IMR-90 (cell line): ENCODE results near the gene EVI5. TPM values are rescaled to one million over a fixed set of nuclear protein-coding genes. Genes with fewer than 3 reads are reported as not detected.

Experiments used
- ATAC-seq: fragments of 200-7000 bp; cut with Tn5 transposase; 2 replicates; pipeline ENCODE4 v1.9.1; 2020; ENCODE audit warnings: low read depth, mild to moderate bottlenecking, moderate library complexity
- BruUV-seq: library from RNA; stranded (reverse); fragments of 400-500 nt; replicated peaks from 2 replicates; lab custom pipeline; 2021; lab: Mats Ljungman, UMichigan
- CTCF ChIA-PET: fragments of 300-600 bp; formaldehyde crosslinking; extraction: SDS; loops from one replicate; lab custom pipeline; 2021; ENCODE audit warnings: antibody characterized with exemption; lab: Yijun Ruan, JAX
- POLR2A ChIA-PET: fragments of 300-600 bp; sonication (Branson Sonifier 250); formaldehyde crosslinking; loops from one replicate; lab custom pipeline; 2022; ENCODE audit warnings: antibody characterized with exemption; ENCODE audit not compliant: unreplicated experiment; lab: Charles Lee
- DNase-seq: peaks from one replicate; pipeline ENCODE4 v3.0.0; 2013
- H2AFZ ChIP-seq: replicated peaks from 2 replicates; pipeline ENCODE3; 2013; ENCODE audit warnings: low read length, mild to moderate bottlenecking; ENCODE audit not compliant: poor library complexity
- H2AK5ac ChIP-seq: 2 replicates; pipeline ENCODE4 v1.6.1; 2013; ENCODE audit warnings: low read depth, low read length, inconsistent platforms
- H2AK9ac ChIP-seq: replicated peaks from 2 replicates; pipeline ENCODE3; 2013; ENCODE audit warnings: mild to moderate bottlenecking, low read depth, low read length, moderate library complexity; ENCODE audit not compliant: poor library complexity
- H2BK120ac ChIP-seq: 2 replicates; pipeline ENCODE4 v1.6.1; 2013; ENCODE audit warnings: low read depth, low read length, inconsistent platforms
- H2BK15ac ChIP-seq: 3 replicates; pipeline ENCODE4 v1.6.1; 2013; ENCODE audit warnings: low read depth, low read length, inconsistent platforms
- H2BK20ac ChIP-seq: 2 replicates; pipeline ENCODE4 v1.6.1; 2013; ENCODE audit warnings: low read depth, mild to moderate bottlenecking, inconsistent platforms, low read length, moderate library complexity
- H2BK5ac ChIP-seq: 2 replicates; pipeline ENCODE4 v1.6.1; 2013; ENCODE audit warnings: mild to moderate bottlenecking, low read depth, low read length, inconsistent platforms; ENCODE audit not compliant: poor library complexity, severe bottlenecking
- H3K14ac ChIP-seq: replicated peaks from 2 replicates; pipeline ENCODE4 v1.6.1; 2013; ENCODE audit warnings: low read depth, low read length, inconsistent platforms
- H3K18ac ChIP-seq: 2 replicates; pipeline ENCODE4 v1.6.1; 2013; ENCODE audit warnings: low read depth, low read length, control low read depth
- H3K23ac ChIP-seq: 2 replicates; pipeline ENCODE4 v1.6.1; 2013; ENCODE audit warnings: low read depth, low read length, inconsistent platforms
- H3K27ac ChIP-seq: 2 replicates; pipeline ENCODE4 v1.5.1; 2013; ENCODE audit warnings: mild to moderate bottlenecking, control low read depth, low read length; ENCODE audit not compliant: insufficient read depth
- H3K27me3 ChIP-seq: 2 replicates; pipeline ENCODE4 v1.6.1; 2013; ENCODE audit warnings: low read length; ENCODE audit not compliant: control insufficient read depth, insufficient read depth
- H3K36me3 ChIP-seq: 2 replicates; pipeline ENCODE4 v1.6.1; 2013; ENCODE audit warnings: low read length, mixed read lengths; ENCODE audit not compliant: control insufficient read depth, insufficient read depth
- H3K4ac ChIP-seq: 2 replicates; pipeline ENCODE4 v1.6.1; 2013; ENCODE audit warnings: low read depth, low read length, inconsistent platforms
- H3K4me1 ChIP-seq: 2 replicates; pipeline ENCODE4 v1.6.1; 2013; ENCODE audit warnings: low read length, mixed read lengths; ENCODE audit not compliant: control insufficient read depth, insufficient read depth
- H3K4me2 ChIP-seq: 2 replicates; pipeline ENCODE4 v1.6.1; 2013; ENCODE audit warnings: low read depth, mild to moderate bottlenecking, control low read depth, low read length, moderate library complexity
- H3K4me3 ChIP-seq: 2 replicates; pipeline ENCODE4 v1.5.1; 2013; ENCODE audit warnings: low read depth, mild to moderate bottlenecking, control low read depth, low read length, moderate library complexity; ENCODE audit not compliant: insufficient read depth
- H3K56ac ChIP-seq: 2 replicates; pipeline ENCODE4 v1.6.1; 2013; ENCODE audit warnings: low read length, inconsistent platforms; ENCODE audit not compliant: insufficient read depth; ENCODE audit errors: extremely low read depth
- H3K79me1 ChIP-seq, 2 experiments: 2 replicates each; pipeline ENCODE4 v1.6.1; 2013; ENCODE audit warnings: low read length in 2 of 2, inconsistent platforms in 1 of 2, low read depth in 1 of 2
- H3K9ac ChIP-seq: 2 replicates; pipeline ENCODE4 v1.6.1; 2013; ENCODE audit warnings: low read depth, low read length, control low read depth
- H3K9me1 ChIP-seq: 2 replicates; pipeline ENCODE4 v1.6.1; 2013; ENCODE audit warnings: low read length, inconsistent platforms; ENCODE audit not compliant: insufficient read depth
- H3K9me3 ChIP-seq: 2 replicates; pipeline ENCODE4 v1.6.1; 2013; ENCODE audit warnings: low read length; ENCODE audit not compliant: control insufficient read depth, insufficient read depth
- H4K20me1 ChIP-seq: 2 replicates; pipeline ENCODE4 v1.6.1; 2013; ENCODE audit warnings: low read length, inconsistent platforms; ENCODE audit not compliant: insufficient read depth
- H4K5ac ChIP-seq: 2 replicates; pipeline ENCODE4 v1.6.1; 2013; ENCODE audit warnings: mild to moderate bottlenecking, low read depth, low read length, control low read depth
- H4K8ac ChIP-seq, 2 experiments: 2 replicates each; pipeline ENCODE4 v1.6.1; 2013; ENCODE audit warnings: low read depth in 2 of 2, low read length in 2 of 2, control low read depth in 1 of 2, inconsistent platforms in 1 of 2
- H4K91ac ChIP-seq: 2 replicates; pipeline ENCODE4 v1.6.1; 2013; ENCODE audit warnings: low read depth, low read length, inconsistent platforms; ENCODE audit not compliant: insufficient read depth
- BHLHE40 ChIP-seq: fragments of 150-350 bp; IDR thresholded peaks from 2 replicates; pipeline ENCODE4 v1.6.1; 2016; ENCODE audit warnings: mild to moderate bottlenecking, low read depth, low read length
- CEBPB ChIP-seq: IDR thresholded peaks from 2 replicates; pipeline ENCODE4 v1.6.1; 2012; ENCODE audit warnings: low read depth, low read length, improper control_type of control experiment
- RAD21 ChIP-seq: IDR thresholded peaks from 2 replicates; pipeline ENCODE4 v1.6.1; 2012; ENCODE audit warnings: low read length, improper control_type of control experiment
- RFX5 ChIP-seq: IDR thresholded peaks from 2 replicates; pipeline ENCODE4 v1.8.0; 2012; ENCODE audit warnings: low read depth, mild to moderate bottlenecking, low read length, moderate library complexity
- WGBS, 2 experiments: methylation state at CpG; one replicate each; pipeline versions ENCODE4 v1.1.5 to v1.1.7; 2013; ENCODE audit warnings: missing lambda C conversion rate in 2 of 2; ENCODE audit not compliant: insufficient read length in 1 of 2; ENCODE audit errors: extremely low coverage in 2 of 2; 5-methylcytosine and 5-hydroxymethylcytosine counted together
- dilution Hi-C: fragments of 300-500 bp; cut with HindIII; formaldehyde crosslinking; loops from one replicate; pipeline ENCODE4 v1.14.3; 2018; ENCODE audit warnings: low sequenced_read_pairs; ENCODE audit not compliant: unreplicated experiment
- in situ Hi-C: fragments of 300-500 bp; cut with MboI; formaldehyde crosslinking; loops from 3 replicates; pipeline ENCODE4 v1.14.3; 2019; ENCODE audit warnings: low sequenced_read_pairs, inconsistent platforms, mixed read lengths
- intact Hi-C: fragments of 100-400 bp; cut with micrococcal nuclease; formaldehyde crosslinking; loops from 2 replicates; pipeline ENCODE4 v1.10.0; 2022
- polyA plus RNA-seq, 3 experiments: library from polyadenylated mRNA; depleted of rRNA; stranded (reverse); fragments of >200 nt; gene quantifications; 2 replicates each; pipeline ENCODE4 v1.2.3, GENCODE V29; 2012; ENCODE audit warnings: low replicate concordance in 1 of 3
- total RNA-seq: library from RNA; depleted of rRNA; stranded (reverse); fragments of >200 nt; gene quantifications from 2 replicates; pipeline ENCODE4 v1.2.3, GENCODE V29; 2012
- TF ChIP-seq, protein P1 (sequence below): fragments of 150-350 bp; IDR thresholded peaks from 2 replicates; pipeline ENCODE4 v1.6.1; 2017; ENCODE audit warnings: mild to moderate bottlenecking, antibody characterized with exemption, low read length, low read depth

EVI5 gene
- total and polyA plus RNA-seq, 2 of the 4 experiments (the other 2 are of a cell fraction): 13.9 to 26.9 TPM

GRCh38 chr1:92536980-92537884, 247.7 kb downstream of the EVI5 start:
- no peaks in the 10 kb centered on the region for H3K36me3 ChIP-seq
- no peak overlapping the region for H4K8ac ChIP-seq
- no peak overlapping the region for H2BK5ac ChIP-seq
- dilution Hi-C loops: no loop called here
- H3K27ac ChIP-seq: no peak overlapping the region
- H4K5ac ChIP-seq: no peak overlapping the region
- peaks cover 0 to 4% of the 10 kb centered on the region in 2 experiments; a peak in 1 of 4 replicates for H3K79me1 ChIP-seq
- no peak overlapping the region for H3K4ac ChIP-seq
- no peak overlapping the region for H3K18ac ChIP-seq
- no peak overlapping the region for H2AFZ ChIP-seq
- WGBS, 2 experiments: no CpG with 5 or more reads among the region's 2 CpGs
- H4K91ac ChIP-seq: no peak overlapping the region
- H3K9ac ChIP-seq: no peak overlapping the region
- ATAC-seq (peak; percentile 79), DNase-seq (peak; percentile 65)
- H2AK5ac ChIP-seq: no peak overlapping the region
- no peak overlapping the region for H2AK9ac ChIP-seq
- H3K14ac ChIP-seq: no peak overlapping the region
- no peak overlapping the region for H3K4me2 ChIP-seq
- intact Hi-C loops: no loop called here
- no peak overlapping the region for H3K56ac ChIP-seq
- in situ Hi-C loops: no loop called here
- POLR2A ChIA-PET: interaction anchor here (0.5 kb wide), 1 partner anchor 247 kb away, joined by 3 read pairs; no protein-coding TSS in a partner anchor
- no peaks in the 10 kb centered on the region for H4K20me1 ChIP-seq
- CTCF ChIA-PET: no interaction called here
- peaks cover 3% of the 10 kb centered on the region; the same call in 1 of the 2 replicates for H3K4me1 ChIP-seq
- no peak overlapping the region for H2BK15ac ChIP-seq
- TF ChIP-seq RFX5: no peak
- no peak for TF ChIP-seq BHLHE40
- TF ChIP-seq, protein P1, sequence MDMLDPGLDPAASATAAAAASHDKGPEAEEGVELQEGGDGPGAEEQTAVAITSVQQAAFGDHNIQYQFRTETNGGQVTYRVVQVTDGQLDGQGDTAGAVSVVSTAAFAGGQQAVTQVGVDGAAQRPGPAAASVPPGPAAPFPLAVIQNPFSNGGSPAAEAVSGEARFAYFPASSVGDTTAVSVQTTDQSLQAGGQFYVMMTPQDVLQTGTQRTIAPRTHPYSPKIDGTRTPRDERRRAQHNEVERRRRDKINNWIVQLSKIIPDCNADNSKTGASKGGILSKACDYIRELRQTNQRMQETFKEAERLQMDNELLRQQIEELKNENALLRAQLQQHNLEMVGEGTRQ: peak; percentile 62
- TF ChIP-seq RAD21: no peak
- peak; percentile 34; the same call in 1 of the 2 replicates for TF ChIP-seq CEBPB
- no TSS peak for BruUV-seq
- H3K23ac ChIP-seq: no peak overlapping the region
- H2BK120ac ChIP-seq: no peak overlapping the region
- H3K27me3 ChIP-seq: no peaks in the 10 kb centered on the region
- peaks cover 4% of the 10 kb centered on the region for H3K9me1 ChIP-seq
- H2BK20ac ChIP-seq: no peak overlapping the region
- no peak overlapping the region for H3K4me3 ChIP-seq
- H3K9me3 ChIP-seq: no peaks in the 10 kb centered on the region
